HG02973 (cell line): Measurements from ENCODE around the gene ZBTB4.

ENCODE experiments used
- ATAC-seq: cut with Tn5 transposase; IDR thresholded peaks from one replicate; pipeline ENCODE4 v1.9.1; 2021; ENCODE audit warnings: moderate library complexity; ENCODE audit not compliant: unreplicated experiment

The ZBTB4 gene

GRCh38 chr17:7426896-7427489 is 52.4 kb downstream of the ZBTB4 start:
- ATAC-seq, result no peak

GRCh38 chr17:7426203-7426863 is 53.1 kb downstream of the ZBTB4 start:
- ATAC-seq, result no peak

GRCh38 chr17:7425756-7426155 is 53.7 kb downstream of the ZBTB4 start:
- ATAC-seq, result no peak

GRCh38 chr17:7425316-7425715 is 54.1 kb downstream of the ZBTB4 start, which contains the start of gene SPEM2:
Gene SPEM2, plus strand, starts transcription at chr17:7425616. Its CDS starts 73 bp downstream, at chr17:7425689.
- no peak for ATAC-seq

GRCh38 chr17:7423679-7424078 is 55.8 kb downstream of the ZBTB4 start:
- no peak for ATAC-seq

GRCh38 chr17:7421186-7421585 is 58.2 kb downstream of the ZBTB4 start:
- ATAC-seq, result no peak

- no peak for ATAC-seq
These were observed 59.4 kb downstream of the ZBTB4 start, which contains the start of gene SPEM1 for GRCh38 chr17:7419819-7420610. Gene SPEM1, plus strand, starts transcription at chr17:7420324. Its CDS starts 61 bp downstream, at chr17:7420385.

- ATAC-seq, result no peak
These were observed 60.8 kb downstream of the ZBTB4 start for GRCh38 chr17:7418472-7419152.

- no peak for ATAC-seq
These were observed 62.3 kb downstream of the ZBTB4 start for GRCh38 chr17:7417056-7417655.

GRCh38 chr17:7416323-7416722 is 63.1 kb downstream of the ZBTB4 start:
- no peak for ATAC-seq

GRCh38 chr17:7415784-7416183 is 63.6 kb downstream of the ZBTB4 start:
- ATAC-seq, result no peak

GRCh38 chr17:7414837-7415236 is 64.6 kb downstream of the ZBTB4 start:
- ATAC-seq, result no peak

GRCh38 chr17:7413346-7413985 is 66.0 kb downstream of the ZBTB4 start:
- no peak for ATAC-seq

GRCh38 chr17:7411427-7411750 is 68.0 kb downstream of the ZBTB4 start:
- ATAC-seq, result no peak

GRCh38 chr17:7410634-7411426 is 68.6 kb downstream of the ZBTB4 start:
- ATAC-seq, result no peak

- ATAC-seq, result no peak
These were observed 69.7 kb downstream of the ZBTB4 start for GRCh38 chr17:7409716-7410115.
